HepG2 (cell line): Measurements from ENCODE around the gene JCAD. TPM values are rescaled to one million over a fixed set of nuclear protein-coding genes. Genes with fewer than 3 reads are reported as not detected.

Source experiments
- ATAC-seq: fragments of 200-7000 bp; cut with Tn5 transposase; 3 replicates; pipeline ENCODE4 v1.9.1; 2020; ENCODE audit warnings: mild to moderate bottlenecking, moderate library complexity
- BruUV-seq: library from RNA; stranded (reverse); fragments of 400-500 nt; replicated peaks from 2 replicates; lab custom pipeline; 2021; lab: Mats Ljungman, UMichigan
- CTCF ChIA-PET: fragments of 300-600 bp; formaldehyde crosslinking; extraction: SDS; loops from one replicate; lab custom pipeline; 2021; ENCODE audit warnings: low total read pairs, inconsistent platforms, low intra/inter-chr PET ratio; lab: Yijun Ruan, JAX
- POLR2A ChIA-PET: fragments of 350-600 bp; sonication (Branson Sonifier 250); formaldehyde crosslinking; loops from one replicate; lab custom pipeline; 2020; ENCODE audit warnings: antibody characterized with exemption, inconsistent platforms; lab: Yijun Ruan, JAX
- DNase-seq: peaks from one replicate; pipeline ENCODE4 v3.0.0-alpha.2; 2015; ENCODE audit warnings: low spot score
- FAIRE-seq: peaks from 3 replicates; lab custom pipeline; 2011; peaks lifted over from hg19 to GRCh38; lab: Jason Lieb, UNC
- H2AFZ ChIP-seq: one replicate; pipeline ENCODE4 v1.6.1; 2011; ENCODE audit warnings: low read length, inconsistent platforms
- H3K27ac ChIP-seq: fragments of 300-600 bp; 3 replicates; pipeline ENCODE4 v1.8.0; 2011; ENCODE audit warnings: mixed run types, mild to moderate bottlenecking, mixed read lengths, low read length, inconsistent platforms; ENCODE audit not compliant: insufficient read depth; ENCODE audit errors: extremely low read length
- H3K27me3 ChIP-seq, 2 experiments: fragments of 200-600 bp in 1 of 2; 2 replicates in 1 of 2; 3 replicates in 1 of 2; pipeline versions ENCODE4 v1.6.0 to v1.8.0; 2011; ENCODE audit warnings: low read length in 2 of 2, mild to moderate bottlenecking in 2 of 2, moderate library complexity in 2 of 2, inconsistent platforms in 1 of 2; ENCODE audit not compliant: insufficient read depth in 2 of 2, control insufficient read depth in 1 of 2
- H3K36me3 ChIP-seq, 2 experiments: fragments of 200-600 bp in 1 of 2; replicated peaks in 1 of 2; 2 replicates in 1 of 2; 3 replicates in 1 of 2; pipeline versions ENCODE4 v1.5.1 to v1.8.0; 2011; ENCODE audit warnings: low read length in 2 of 2, inconsistent platforms in 1 of 2; ENCODE audit not compliant: insufficient read depth in 2 of 2, control insufficient read depth in 1 of 2
- H3K4me1 ChIP-seq: 2 replicates; pipeline ENCODE4 v1.5.1; 2012; ENCODE audit warnings: low read length, inconsistent platforms; ENCODE audit not compliant: insufficient read depth
- H3K4me2 ChIP-seq: 2 replicates; pipeline ENCODE4 v1.6.0; 2011; ENCODE audit warnings: low read depth, low read length, inconsistent platforms
- H3K4me3 ChIP-seq, 3 experiments: fragments of 200-600 bp in 1 of 3; sonication (generic), shearing (Covaris generic) in 1 of 3; replicated peaks in 1 of 3; 2 replicates each; pipeline ENCODE4 v1.5.1; 2011 to 2016; ENCODE audit warnings: low read length in 3 of 3, inconsistent platforms in 2 of 3, low read depth in 2 of 3, mild to moderate bottlenecking in 2 of 3, control low read depth in 1 of 3, mixed read lengths in 1 of 3; ENCODE audit not compliant: insufficient read depth in 1 of 3
- H3K79me2 ChIP-seq: one replicate; pipeline ENCODE4 v1.6.1; 2011; ENCODE audit warnings: low read length, inconsistent platforms; ENCODE audit not compliant: insufficient read depth
- H3K9ac ChIP-seq: 2 replicates; pipeline ENCODE4 v1.6.0; 2011; ENCODE audit warnings: mild to moderate bottlenecking, low read depth, low read length, inconsistent platforms; ENCODE audit not compliant: insufficient read depth
- H3K9me3 ChIP-seq: 2 replicates; pipeline ENCODE4 v1.5.1; 2012; ENCODE audit warnings: mild to moderate bottlenecking, low read length
- H4K20me1 ChIP-seq: 2 replicates; pipeline ENCODE4 v1.6.0; 2011; ENCODE audit warnings: inconsistent platforms, mild to moderate bottlenecking, low read length, moderate library complexity; ENCODE audit not compliant: insufficient read depth
- GABPB1 ChIP-seq: IDR thresholded peaks from 2 replicates; pipeline ENCODE4 v1.6.1; 2016; ENCODE audit warnings: mild to moderate bottlenecking, missing genetic modification reagents, moderate library complexity, missing compliant biosample characterization
- ZNF33A ChIP-seq: sonication (generic); formaldehyde crosslinking; IDR thresholded peaks from 2 replicates; pipeline ENCODE4 v1.5.1; 2020; ENCODE audit warnings: missing genetic modification reagents, mild to moderate bottlenecking, moderate library complexity, borderline replicate concordance
- WGBS: methylation state at CpG from one replicate; pipeline ENCODE4 v1.1.6; 2017; ENCODE audit warnings: low lambda C conversion rate; 5-methylcytosine and 5-hydroxymethylcytosine counted together
- in situ Hi-C: cut with HindIII; loops from 2 replicates; pipeline ENCODE4 v1.10.0; 2017; ENCODE audit warnings: low pct_unique_long_range_greater_than_20kb; ENCODE audit not compliant: extremely low pct_ligation_motif_present
- intact Hi-C: fragments of 100-400 bp; cut with micrococcal nuclease; formaldehyde crosslinking; loops from one replicate; pipeline ENCODE4 v1.10.0; 2022; ENCODE audit not compliant: unreplicated experiment
- polyA plus RNA-seq, 8 experiments: library from polyadenylated mRNA; depleted of rRNA in 3 of 8; stranded (reverse) in 7 of 8; unstranded in 1 of 8; fragments of >200 nt; fragmentation: Illumina TruSeq in 4 of 8; extraction: Trizol in 4 of 8; gene quantifications; 2 replicates each; pipeline versions ENCODE4 v1.2.1 to v1.2.3, GENCODE V29; 2011 to 2016; ENCODE audit warnings: low read depth in 4 of 8, missing spikeins in 1 of 8, mixed read lengths in 1 of 8; ENCODE audit not compliant: insufficient read depth in 1 of 8
- total RNA-seq, 5 experiments: library from RNA; depleted of rRNA; stranded (reverse); fragments of >200 nt; fragmentation: Illumina TruSeq; extraction: Trizol; gene quantifications; 2 replicates each; pipeline ENCODE4 v1.2.3, GENCODE V29; 2016; ENCODE audit warnings: low read depth in 1 of 5
- TF ChIP-seq, protein P1 (sequence below): fragments of 450-650 bp; IDR thresholded peaks from 2 replicates; pipeline ENCODE4 v1.6.1; 2017; ENCODE audit warnings: mild to moderate bottlenecking
- TF ChIP-seq, protein P2 (sequence below): sonication (generic); formaldehyde crosslinking; IDR thresholded peaks from 2 replicates; pipeline ENCODE4 v1.4.0; 2020; ENCODE audit warnings: low read depth, mild to moderate bottlenecking, missing genetic modification reagents
- TF ChIP-seq, protein P3 (sequence below): sonication (generic); formaldehyde crosslinking; IDR thresholded peaks from 2 replicates; pipeline ENCODE4 v1.8.0; 2022; ENCODE audit warnings: mild to moderate bottlenecking, missing genetic modification reagents; ENCODE audit not compliant: insufficient replicate concordance

Gene JCAD
- total and polyA plus RNA-seq, 2 of the 13 experiments (the other 11 are each of a cell fraction or from before 2014, with no cell fraction given): 0.04 to 0.08 TPM

DNA sequence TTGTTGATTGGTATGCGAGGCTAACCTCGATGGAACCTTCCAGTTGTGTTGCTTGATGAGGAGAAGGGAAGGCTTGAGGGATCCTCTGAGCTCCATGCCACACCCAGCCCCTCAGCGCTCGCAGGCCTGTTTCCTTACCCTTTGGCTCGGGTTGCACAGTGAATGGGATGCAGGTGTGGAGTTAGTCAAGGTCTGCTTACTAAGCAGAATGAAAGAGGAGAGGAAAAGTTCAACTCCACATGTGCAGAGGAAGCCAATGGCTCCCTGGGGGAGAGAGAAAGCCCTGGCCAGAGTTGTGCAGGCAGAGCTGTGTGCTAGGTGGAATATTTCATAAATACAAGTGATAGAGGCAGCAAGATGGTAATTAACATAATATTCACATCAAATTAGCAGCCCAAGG lies 85.5 kb downstream of the JCAD start (continued):
- TF ChIP-seq, protein P1, sequence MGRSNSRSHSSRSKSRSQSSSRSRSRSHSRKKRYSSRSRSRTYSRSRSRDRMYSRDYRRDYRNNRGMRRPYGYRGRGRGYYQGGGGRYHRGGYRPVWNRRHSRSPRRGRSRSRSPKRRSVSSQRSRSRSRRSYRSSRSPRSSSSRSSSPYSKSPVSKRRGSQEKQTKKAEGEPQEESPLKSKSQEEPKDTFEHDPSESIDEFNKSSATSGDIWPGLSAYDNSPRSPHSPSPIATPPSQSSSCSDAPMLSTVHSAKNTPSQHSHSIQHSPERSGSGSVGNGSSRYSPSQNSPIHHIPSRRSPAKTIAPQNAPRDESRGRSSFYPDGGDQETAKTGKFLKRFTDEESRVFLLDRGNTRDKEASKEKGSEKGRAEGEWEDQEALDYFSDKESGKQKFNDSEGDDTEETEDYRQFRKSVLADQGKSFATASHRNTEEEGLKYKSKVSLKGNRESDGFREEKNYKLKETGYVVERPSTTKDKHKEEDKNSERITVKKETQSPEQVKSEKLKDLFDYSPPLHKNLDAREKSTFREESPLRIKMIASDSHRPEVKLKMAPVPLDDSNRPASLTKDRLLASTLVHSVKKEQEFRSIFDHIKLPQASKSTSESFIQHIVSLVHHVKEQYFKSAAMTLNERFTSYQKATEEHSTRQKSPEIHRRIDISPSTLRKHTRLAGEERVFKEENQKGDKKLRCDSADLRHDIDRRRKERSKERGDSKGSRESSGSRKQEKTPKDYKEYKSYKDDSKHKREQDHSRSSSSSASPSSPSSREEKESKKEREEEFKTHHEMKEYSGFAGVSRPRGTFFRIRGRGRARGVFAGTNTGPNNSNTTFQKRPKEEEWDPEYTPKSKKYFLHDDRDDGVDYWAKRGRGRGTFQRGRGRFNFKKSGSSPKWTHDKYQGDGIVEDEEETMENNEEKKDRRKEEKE: no peak

DNA sequence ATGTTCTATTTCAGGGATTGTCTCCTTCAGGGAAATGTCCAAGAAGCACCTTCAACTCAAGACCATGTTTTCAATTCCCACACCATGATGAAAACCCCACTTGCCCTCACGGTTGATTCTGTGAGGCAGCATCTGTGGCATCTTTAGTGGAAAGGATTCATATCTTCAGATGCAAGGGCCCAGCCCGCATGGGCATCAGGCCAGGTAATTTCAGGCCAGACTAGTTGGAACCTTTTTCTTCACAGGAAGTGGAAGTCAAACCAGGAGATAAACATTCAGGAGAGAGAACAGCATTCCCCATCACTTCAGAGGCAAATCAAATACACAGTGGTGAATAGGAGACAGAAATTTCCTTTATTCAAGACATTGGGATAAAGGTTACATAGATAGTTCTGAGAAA lies 88.8 kb downstream of the JCAD start:
- in situ Hi-C loops: no loop called here
- no peaks in the 10 kb centered on the region for H3K36me3 ChIP-seq
- no peak overlapping the region for H3K9ac ChIP-seq
- TF ChIP-seq GABPB1 (no peak), ZNF33A (CRISPR knock-in tag) (no peak)
- TF ChIP-seq, protein P2, sequence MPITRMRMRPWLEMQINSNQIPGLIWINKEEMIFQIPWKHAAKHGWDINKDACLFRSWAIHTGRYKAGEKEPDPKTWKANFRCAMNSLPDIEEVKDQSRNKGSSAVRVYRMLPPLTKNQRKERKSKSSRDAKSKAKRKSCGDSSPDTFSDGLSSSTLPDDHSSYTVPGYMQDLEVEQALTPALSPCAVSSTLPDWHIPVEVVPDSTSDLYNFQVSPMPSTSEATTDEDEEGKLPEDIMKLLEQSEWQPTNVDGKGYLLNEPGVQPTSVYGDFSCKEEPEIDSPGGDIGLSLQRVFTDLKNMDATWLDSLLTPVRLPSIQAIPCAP: no peak
- TF ChIP-seq, protein P3, sequence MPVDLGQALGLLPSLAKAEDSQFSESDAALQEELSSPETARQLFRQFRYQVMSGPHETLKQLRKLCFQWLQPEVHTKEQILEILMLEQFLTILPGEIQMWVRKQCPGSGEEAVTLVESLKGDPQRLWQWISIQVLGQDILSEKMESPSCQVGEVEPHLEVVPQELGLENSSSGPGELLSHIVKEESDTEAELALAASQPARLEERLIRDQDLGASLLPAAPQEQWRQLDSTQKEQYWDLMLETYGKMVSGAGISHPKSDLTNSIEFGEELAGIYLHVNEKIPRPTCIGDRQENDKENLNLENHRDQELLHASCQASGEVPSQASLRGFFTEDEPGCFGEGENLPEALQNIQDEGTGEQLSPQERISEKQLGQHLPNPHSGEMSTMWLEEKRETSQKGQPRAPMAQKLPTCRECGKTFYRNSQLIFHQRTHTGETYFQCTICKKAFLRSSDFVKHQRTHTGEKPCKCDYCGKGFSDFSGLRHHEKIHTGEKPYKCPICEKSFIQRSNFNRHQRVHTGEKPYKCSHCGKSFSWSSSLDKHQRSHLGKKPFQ (CRISPR knock-in tag): no peak
- FAIRE-seq (no peak), DNase-seq (no peak), ATAC-seq (no peak)
- CTCF ChIA-PET: no interaction called here
- WGBS: 8% methylated on average over 2 of the region's 2 CpGs
- POLR2A ChIA-PET: no interaction called here
- no peaks in the 10 kb centered on the region for H4K20me1 ChIP-seq
- no peak overlapping the region for H3K4me2 ChIP-seq
- no peak overlapping the region for H3K4me3 ChIP-seq
- peaks cover 0 to 1% of the 10 kb centered on the region in 2 experiments; a peak in 1 of 5 replicates for H3K27me3 ChIP-seq
- no peaks in the 10 kb centered on the region for H3K79me2 ChIP-seq
- H3K27ac ChIP-seq: no peak overlapping the region
- no peaks in the 10 kb centered on the region for H3K9me3 ChIP-seq
- H3K4me1 ChIP-seq: no peaks in the 10 kb centered on the region
- H2AFZ ChIP-seq: no peak overlapping the region
- intact Hi-C loops: no loop called here
- no TSS peak for BruUV-seq
